Body of pancreas (tissue), 4 donors: ENCODE data around the gene ENG. TPM values are rescaled to one million over a fixed set of nuclear protein-coding genes. Genes with fewer than 3 reads are reported as not detected.

Experiments used
- ATAC-seq: fragments of 150-250 bp; one replicate; pipeline ENCODE4 v1.9.1; 2016
- DNase-seq, 4 donors: peaks; one replicate each; pipeline ENCODE4 v3.0.0-alpha.2; 2019
- H3K27ac ChIP-seq, 4 donors: fragments of 200-600 bp; sonication (generic); 1 replicate in 3 of 4; 2 replicates in 1 of 4; pipeline versions ENCODE4 v1.5.1 to v1.6.1; 2016 to 2019; ENCODE audit warnings: mild to moderate bottlenecking in 1 of 4, mixed read lengths in 1 of 4, moderate library complexity in 1 of 4
- H3K27me3 ChIP-seq, 2 donors: fragments of 200-600 bp; sonication (generic); one replicate each; pipeline ENCODE4 v1.6.0; 2016; ENCODE audit warnings: mild to moderate bottlenecking in 1 of 2
- H3K36me3 ChIP-seq, 2 donors: fragments of 200-600 bp; sonication (generic); replicated peaks in 1 of 2; 2 replicates each; pipeline ENCODE4 v1.5.1; 2016; ENCODE audit warnings: low read depth in 2 of 2; ENCODE audit not compliant: insufficient read depth in 1 of 2
- H3K4me1 ChIP-seq: fragments of 200-600 bp; sonication (generic); one replicate; pipeline ENCODE4 v1.6.0; 2016
- H3K4me3 ChIP-seq, 2 donors: fragments of 200-600 bp; sonication (generic); 1 replicate in 1 of 2; 2 replicates in 1 of 2; pipeline ENCODE4 v1.5.1; 2016 to 2019
- H3K9me3 ChIP-seq, 3 donors: fragments of 200-600 bp; sonication (generic); 1 replicate in 2 of 3; 2 replicates in 1 of 3; pipeline ENCODE4 v1.5.1; 2016
- POLR2A ChIP-seq, 3 donors: fragments of 450-650 bp; IDR thresholded peaks; one replicate each; pipeline ENCODE4 v1.6.1; 2016; ENCODE audit warnings: antibody characterized with exemption in 3 of 3, mild to moderate bottlenecking in 2 of 3
- WGBS, 2 donors: methylation state at CpG; one replicate each; pipeline ENCODE4 v1.1.5; 2017; 5-methylcytosine and 5-hydroxymethylcytosine counted together
- intact Hi-C: fragments of 100-400 bp; cut with DNase I; formaldehyde crosslinking; loops from one replicate; pipeline ENCODE4 v1.15.1; 2023
- total RNA-seq, 2 donors: library from RNA; depleted of rRNA; stranded (reverse); fragments of >200 nt; gene quantifications; one replicate each; pipeline ENCODE4 v1.1.0, GENCODE V29; 2016
- TF ChIP-seq, protein P1 (sequence below), 7 experiments: fragments of 450-650 bp in 4 of 7; fragments of 200-600 bp in 3 of 7; sonication (generic) in 3 of 7; IDR thresholded peaks; one replicate each; pipeline ENCODE4 v1.5.1; 2016 to 2019; ENCODE audit warnings: antibody characterized with exemption in 7 of 7

The ENG gene
- total RNA-seq, 2 donors from 2014 or later = 20.2 to 26.7 TPM

DNA sequence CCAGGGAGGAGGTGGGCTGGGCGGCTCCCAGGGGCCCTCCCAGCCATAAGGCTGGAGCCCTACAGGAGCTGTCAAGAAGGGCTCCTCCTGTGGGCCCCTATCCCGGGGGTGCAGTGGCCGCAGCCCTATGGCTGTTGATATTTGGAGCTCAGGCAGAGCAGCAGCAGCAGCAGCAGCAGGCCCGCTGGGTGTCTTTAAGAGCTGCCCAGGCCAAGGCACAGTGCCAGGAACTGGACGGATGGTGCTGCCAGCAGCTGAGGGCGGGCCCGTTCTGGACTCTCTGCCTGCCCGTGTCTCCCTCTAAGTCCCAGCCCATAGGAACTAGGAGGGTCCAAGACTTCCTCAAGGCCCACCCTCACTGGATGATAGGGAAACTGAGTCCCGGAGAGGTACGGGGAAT, 19.4 kb upstream of the ENG start:
- no peaks in the 10 kb centered on the region for H3K27me3 ChIP-seq
- peak; percentile 76 to 92 (median 82) for DNase-seq
- ATAC-seq = peak; percentile 41
- peaks cover 45% of the 10 kb centered on the region for H3K4me1 ChIP-seq
- H3K9me3 ChIP-seq = no peaks in the 10 kb centered on the region
- WGBS, 2 donors = 20 to 34% methylated on average over 1 to 8 of the region's 10 CpGs
- H3K4me3 ChIP-seq = no peak overlapping the region
- H3K27ac ChIP-seq = no peak overlapping the region
- TF ChIP-seq, protein P1, sequence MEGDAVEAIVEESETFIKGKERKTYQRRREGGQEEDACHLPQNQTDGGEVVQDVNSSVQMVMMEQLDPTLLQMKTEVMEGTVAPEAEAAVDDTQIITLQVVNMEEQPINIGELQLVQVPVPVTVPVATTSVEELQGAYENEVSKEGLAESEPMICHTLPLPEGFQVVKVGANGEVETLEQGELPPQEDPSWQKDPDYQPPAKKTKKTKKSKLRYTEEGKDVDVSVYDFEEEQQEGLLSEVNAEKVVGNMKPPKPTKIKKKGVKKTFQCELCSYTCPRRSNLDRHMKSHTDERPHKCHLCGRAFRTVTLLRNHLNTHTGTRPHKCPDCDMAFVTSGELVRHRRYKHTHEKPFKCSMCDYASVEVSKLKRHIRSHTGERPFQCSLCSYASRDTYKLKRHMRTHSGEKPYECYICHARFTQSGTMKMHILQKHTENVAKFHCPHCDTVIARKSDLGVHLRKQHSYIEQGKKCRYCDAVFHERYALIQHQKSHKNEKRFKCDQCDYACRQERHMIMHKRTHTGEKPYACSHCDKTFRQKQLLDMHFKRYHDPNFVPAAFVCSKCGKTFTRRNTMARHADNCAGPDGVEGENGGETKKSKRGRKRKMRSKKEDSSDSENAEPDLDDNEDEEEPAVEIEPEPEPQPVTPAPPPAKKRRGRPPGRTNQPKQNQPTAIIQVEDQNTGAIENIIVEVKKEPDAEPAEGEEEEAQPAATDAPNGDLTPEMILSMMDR (IDR thresholded peaks at IDR 0.05) = no peak
- no peak for TF ChIP-seq POLR2A (IDR thresholded peaks at IDR 0.05)
- H3K36me3 ChIP-seq = no peaks in the 10 kb centered on the region
- intact Hi-C loops = loop anchor here (10.0 kb wide), 2 partner anchors 139 to 279 kb away; partner anchors contain the start of gene TOR2A

DNA sequence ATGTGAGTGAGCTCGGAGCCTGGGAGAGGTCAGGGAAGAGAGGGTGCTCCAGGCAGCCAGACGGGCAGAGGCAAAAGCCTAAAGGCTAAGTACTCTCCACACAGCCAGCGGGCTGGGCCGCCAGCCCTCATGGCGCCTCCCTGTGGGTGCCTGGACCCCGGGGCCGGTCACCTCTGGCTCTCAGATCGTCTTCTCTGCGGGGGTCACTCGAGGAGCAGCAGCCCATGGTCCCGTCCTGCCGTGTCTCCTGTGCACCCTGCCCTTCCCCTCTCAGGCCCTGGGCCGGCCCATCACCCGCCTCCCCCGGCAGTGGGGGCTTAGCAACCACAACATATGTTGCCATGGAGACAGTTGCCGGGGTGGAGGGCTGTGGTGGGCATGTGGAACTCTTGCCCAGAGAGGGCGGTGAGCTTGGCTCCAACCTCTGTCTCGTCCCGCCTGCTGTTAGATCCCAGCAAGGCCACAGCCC, 18.8 kb upstream of the ENG start:
- peaks cover 43% of the 10 kb centered on the region for H3K4me1 ChIP-seq
- no peaks in the 10 kb centered on the region for H3K36me3 ChIP-seq
- TF ChIP-seq POLR2A (IDR thresholded peaks at IDR 0.05) = no peak
- TF ChIP-seq, protein P1 (IDR thresholded peaks at IDR 0.05) = no peak
- WGBS, 2 donors = 90% methylated on average over 14 of the region's 19 CpGs; no CpG with 5 or more reads in 1 of the 2 donors
- H3K27me3 ChIP-seq = no peaks in the 10 kb centered on the region
- ATAC-seq (no peak), DNase-seq (no peak)
- intact Hi-C loops = loop anchor here (10.0 kb wide), 2 partner anchors 138 to 278 kb away; partner anchors contain the start of gene TOR2A
- no peaks in the 10 kb centered on the region for H3K9me3 ChIP-seq
- no peak overlapping the region for H3K4me3 ChIP-seq
- no peak overlapping the region for H3K27ac ChIP-seq

DNA sequence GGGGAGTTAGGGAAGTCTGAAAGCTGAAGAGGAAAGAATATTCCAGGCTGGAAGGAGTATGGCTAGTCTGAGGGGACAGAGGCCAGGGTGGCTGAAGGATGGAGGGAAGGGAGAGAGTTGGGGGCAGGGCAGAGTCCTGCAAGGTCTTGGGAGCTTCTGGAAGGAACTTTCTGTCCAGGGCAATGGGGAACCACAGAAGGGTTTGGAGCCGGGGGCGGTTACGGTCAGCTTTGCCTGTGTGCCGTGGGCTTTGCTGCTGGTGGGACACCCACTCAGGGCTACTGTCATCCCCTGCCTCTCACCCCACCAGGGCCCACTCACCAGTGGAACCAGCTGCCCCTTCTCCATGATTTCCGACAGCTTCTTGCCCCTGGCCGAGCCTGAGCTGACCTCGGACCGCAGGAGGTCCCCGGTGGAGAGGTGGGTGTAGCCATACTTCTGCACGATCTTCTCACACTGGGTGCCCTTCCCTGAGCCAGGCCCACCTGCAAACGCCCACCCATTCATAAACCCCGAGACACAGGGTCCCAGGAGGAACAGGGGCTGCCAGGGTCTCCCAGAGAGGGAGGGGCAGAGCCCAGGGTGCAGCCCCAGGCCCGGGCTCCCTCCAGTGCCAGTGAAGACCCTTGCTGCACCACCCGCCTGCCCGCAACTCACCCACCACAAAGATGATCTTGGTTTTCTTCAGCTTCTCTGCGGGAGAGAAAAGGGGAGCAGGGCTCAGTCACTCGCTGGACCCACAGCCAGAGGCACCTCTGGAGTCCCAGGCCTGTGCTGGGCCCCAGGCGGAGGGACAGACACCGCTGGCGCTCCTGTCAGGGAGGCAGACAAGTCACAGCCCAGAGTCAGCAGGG, 18.1 kb upstream of the ENG start:
- ATAC-seq = no peak
- no peaks in the 10 kb centered on the region for H3K27me3 ChIP-seq
- no peak overlapping the region for H3K4me3 ChIP-seq
- no peak overlapping the region for H3K27ac ChIP-seq
- TF ChIP-seq POLR2A (IDR thresholded peaks at IDR 0.05) = no peak
- TF ChIP-seq, protein P1 (IDR thresholded peaks at IDR 0.05) = no peak
- WGBS, 2 donors = 91 to 92% methylated on average over 14 to 19 of the region's 20 CpGs
- DNase-seq = no peak
- H3K36me3 ChIP-seq = no peaks in the 10 kb centered on the region
- H3K9me3 ChIP-seq = no peaks in the 10 kb centered on the region
- intact Hi-C loops = loop anchor here (10.0 kb wide), 2 partner anchors 138 to 278 kb away; partner anchors contain the start of gene TOR2A
- H3K4me1 ChIP-seq = peaks cover 36% of the 10 kb centered on the region

DNA sequence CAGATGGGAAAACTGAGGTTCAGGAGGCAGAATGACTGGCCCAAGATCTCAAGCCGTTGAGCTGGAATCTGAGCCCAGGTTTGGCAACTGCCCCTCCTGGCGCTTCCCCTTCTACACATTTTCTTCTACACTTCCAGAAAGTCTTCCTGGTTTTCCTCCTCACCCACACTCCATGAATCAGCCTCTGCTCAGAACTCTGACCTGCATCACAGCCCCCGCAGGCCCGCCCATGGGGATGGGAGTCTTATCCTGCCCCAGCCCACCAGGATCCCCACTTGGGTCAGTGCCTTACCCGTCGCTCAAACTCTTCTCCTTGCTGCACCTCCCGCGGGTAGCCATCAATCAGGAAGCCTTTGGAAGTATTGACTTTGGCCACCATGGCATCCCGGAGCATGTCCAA, 17.1 kb upstream of the ENG start:
- Histone ChIP-seq H3K36me3 (no peaks in the 10 kb centered on the region), H3K9me3 (no peaks in the 10 kb centered on the region), H3K4me3 (no peak overlapping the region), H3K4me1 (peaks cover 30% of the 10 kb centered on the region), H3K27ac (no peak overlapping the region), H3K27me3 (no peaks in the 10 kb centered on the region)
- DNase-seq (no peak), ATAC-seq (no peak)
- 82 to 87% methylated on average over 9 of the region's 9 CpGs for WGBS, 2 donors
- no peak for TF ChIP-seq POLR2A (IDR thresholded peaks at IDR 0.05)
- TF ChIP-seq, protein P1 (IDR thresholded peaks at IDR 0.05) = no peak
- intact Hi-C loops = loop anchor here (10.0 kb wide), 2 partner anchors 137 to 277 kb away; partner anchors contain the start of gene TOR2A
